HG02588 (cell line): ENCODE results near the gene NOD1.
"Not testable (repeated sequence)": the region's sequence is repeated elsewhere in the genome, so short reads cannot be mapped to it uniquely, and the experiment has no call there.

ENCODE experiments used
- ATAC-seq: cut with Tn5 transposase; IDR thresholded peaks from one replicate; pipeline ENCODE4 v1.9.1; 2021; ENCODE audit warnings: mild to moderate bottlenecking, moderate library complexity; ENCODE audit not compliant: unreplicated experiment

NOD1 gene

GRCh38 chr7:30504301-30505173 lies 26.0 kb upstream of the NOD1 start, which contains the start of gene GGCT:
GGCT (minus strand) TSS chr7:30504829; CDS start chr7:30504709, 120 bp downstream.
- peak; percentile 99 for ATAC-seq

GRCh38 chr7:30503274-30504212 lies 25.0 kb upstream of the NOD1 start:
- ATAC-seq: no peak

- no peak for ATAC-seq
Measured at GRCh38 chr7:30502470-30503251, 24.1 kb upstream of the NOD1 start.

- no peak for ATAC-seq
Measured at GRCh38 chr7:30501264-30501663, 22.7 kb upstream of the NOD1 start.

GRCh38 chr7:30493228-30493627 lies 14.6 kb upstream of the NOD1 start:
- ATAC-seq: no peak

- no peak for ATAC-seq
Measured at GRCh38 chr7:30491417-30491816, 12.8 kb upstream of the NOD1 start.

GRCh38 chr7:30487371-30487770 lies 8.8 kb upstream of the NOD1 start:
- no peak for ATAC-seq

- ATAC-seq: no peak
Measured at GRCh38 chr7:30485667-30486066, 7.1 kb upstream of the NOD1 start.

GRCh38 chr7:30481416-30481815 lies 2.8 kb upstream of the NOD1 start:
- not testable (repeated sequence) for ATAC-seq

- ATAC-seq: no peak
Measured at GRCh38 chr7:30479202-30480120, 877 bp upstream of the NOD1 start.

- no peak for ATAC-seq
Measured at GRCh38 chr7:30476459-30477145, 2.0 kb downstream of the NOD1 start.

GRCh38 chr7:30475580-30475979 lies 3.0 kb downstream of the NOD1 start:
- no peak for ATAC-seq

GRCh38 chr7:30474893-30475292 lies 3.7 kb downstream of the NOD1 start:
- no peak for ATAC-seq

- ATAC-seq: no peak
Measured at GRCh38 chr7:30474485-30474884, 4.1 kb downstream of the NOD1 start.

GRCh38 chr7:30473903-30474302 lies 4.7 kb downstream of the NOD1 start:
- ATAC-seq: no peak

- ATAC-seq: no peak
Measured at GRCh38 chr7:30472784-30473775, 5.5 kb downstream of the NOD1 start.

GRCh38 chr7:30472081-30472783 lies 6.4 kb downstream of the NOD1 start:
- no peak for ATAC-seq
